NCI-H510A treated with DMSO at 0.1 percent for 48 hours (cell line): ENCODE measurements around the gene RBFOX2.
A peak's percentile ranks its signal among the peaks of the same experiment; 100 is the strongest.
"Not testable (repeated sequence)": the region's sequence is repeated elsewhere in the genome, so short reads cannot be mapped to it uniquely, and the experiment has no call there.

Experiments used
- DNase-seq: peaks from one replicate; lab custom pipeline; 2025; lab: John Stamatoyannopoulos, UW

RBFOX2 gene

GRCh38 chr22:35734517-35734827, 294.2 kb downstream of the RBFOX2 start:
- DNase-seq: no peak

GRCh38 chr22:35733791-35734516, 294.7 kb downstream of the RBFOX2 start:
- no peak for DNase-seq

- DNase-seq: no peak
These were observed 295.6 kb downstream of the RBFOX2 start for GRCh38 chr22:35733036-35733435.

GRCh38 chr22:35732116-35732515, 296.5 kb downstream of the RBFOX2 start:
- no peak for DNase-seq

- DNase-seq: no peak
These were observed 297.3 kb downstream of the RBFOX2 start for GRCh38 chr22:35731321-35731720.

- no peak for DNase-seq
These were observed 299.3 kb downstream of the RBFOX2 start for GRCh38 chr22:35729309-35729698.

- DNase-seq: peak; percentile 53
These were observed 299.9 kb downstream of the RBFOX2 start for GRCh38 chr22:35728639-35729308.

- DNase-seq: no peak
These were observed 301.2 kb downstream of the RBFOX2 start for GRCh38 chr22:35727436-35727835.

GRCh38 chr22:35726933-35727332, 301.7 kb downstream of the RBFOX2 start:
- no peak for DNase-seq

GRCh38 chr22:35726398-35726797, 302.2 kb downstream of the RBFOX2 start:
- no peak for DNase-seq

- DNase-seq: no peak
These were observed 303.1 kb downstream of the RBFOX2 start for GRCh38 chr22:35725521-35725920.

- DNase-seq: no peak
These were observed 306.7 kb downstream of the RBFOX2 start for GRCh38 chr22:35721960-35722359.

GRCh38 chr22:35719212-35719875, 309.3 kb downstream of the RBFOX2 start:
- no peak for DNase-seq

GRCh38 chr22:35717572-35717971, 311.1 kb downstream of the RBFOX2 start, which contains the start of gene APOL5:
APOL5 (plus strand) TSS chr22:35717872; CDS start chr22:35717872, 0 bp downstream.
- DNase-seq: no peak

GRCh38 chr22:35712672-35713071, 316.0 kb downstream of the RBFOX2 start:
- DNase-seq: no peak

- no peak for DNase-seq
These were observed 317.3 kb downstream of the RBFOX2 start for GRCh38 chr22:35711336-35711735.

- DNase-seq: no peak
These were observed 319.7 kb downstream of the RBFOX2 start for GRCh38 chr22:35708917-35709316.

- DNase-seq: no peak
These were observed 320.2 kb downstream of the RBFOX2 start for GRCh38 chr22:35708453-35708852.

- DNase-seq: no peak
These were observed 323.5 kb downstream of the RBFOX2 start for GRCh38 chr22:35705141-35705540.

- no peak for DNase-seq
These were observed 324.6 kb downstream of the RBFOX2 start for GRCh38 chr22:35703861-35704584.

- DNase-seq: not testable (repeated sequence)
These were observed 328.8 kb downstream of the RBFOX2 start for GRCh38 chr22:35699852-35700251.

GRCh38 chr22:35697142-35697541, 331.5 kb downstream of the RBFOX2 start:
- DNase-seq: no peak

GRCh38 chr22:35695202-35695601, 333.4 kb downstream of the RBFOX2 start:
- DNase-seq: no peak
